Loucy (cell line): ENCODE data around the gene TANGO6.

Experiments
- CTCF ChIP-seq: fragments of 200-600 bp; sonication (generic); conservative IDR thresholded peaks from 2 replicates; pipeline ENCODE4 v1.5.1; 2014; ENCODE audit warnings: mild to moderate bottlenecking, antibody characterized with exemption, low read length
- EZH2phosphoT487 ChIP-seq: fragments of 200-600 bp; IDR thresholded peaks from 2 replicates; pipeline ENCODE4 v1.6.1; 2018; ENCODE audit warnings: antibody characterized with exemption, mild to moderate bottlenecking, moderate library complexity, borderline replicate concordance

- TF ChIP-seq CTCF (peak; percentile 61), EZH2phosphoT487 (no peak)
Observed at GRCh38 chr16:68995011-68995504, 151.7 kb downstream of the TANGO6 start.
